Upper lobe of left lung (tissue), 6 donors: ENCODE results near the gene C1QTNF6. TPM values are rescaled to one million over a fixed set of nuclear protein-coding genes. Genes with fewer than 3 reads are reported as not detected.

ENCODE experiments used
- ATAC-seq, 2 donors: fragments of 200-7000 bp; cut with Tn5 transposase; one replicate each; pipeline ENCODE4 v1.9.1; 2022; ENCODE audit warnings: mild to moderate bottlenecking in 2 of 2, moderate library complexity in 2 of 2; ENCODE audit not compliant: low FRiP score in 2 of 2
- DNase-seq, 2 donors: peaks; one replicate each; pipeline ENCODE4 v3.0.0-alpha.2; 2019 to 2020
- H3K27ac ChIP-seq, 4 donors: fragments of 200-600 bp; sonication (generic); one replicate each; pipeline ENCODE4 v1.5.1; 2016 to 2019
- H3K27me3 ChIP-seq, 4 donors: fragments of 200-600 bp; sonication (generic); one replicate each; pipeline ENCODE4 v1.5.1; 2017 to 2019
- H3K36me3 ChIP-seq, 4 donors: fragments of 200-600 bp; sonication (generic); one replicate each; pipeline ENCODE4 v1.5.1; 2016 to 2019
- H3K4me1 ChIP-seq, 4 donors: fragments of 200-600 bp; sonication (generic); one replicate each; pipeline ENCODE4 v1.5.1; 2018 to 2019
- H3K4me3 ChIP-seq, 4 donors: fragments of 200-600 bp; sonication (generic); one replicate each; pipeline ENCODE4 v1.5.1; 2017 to 2019; ENCODE audit warnings: mild to moderate bottlenecking in 2 of 4, moderate library complexity in 1 of 4
- H3K9me3 ChIP-seq, 4 donors: fragments of 200-600 bp; sonication (generic); one replicate each; pipeline ENCODE4 v1.5.1; 2018 to 2019
- EP300 ChIP-seq, 4 donors: sonication (generic); formaldehyde crosslinking; IDR thresholded peaks; one replicate each; pipeline ENCODE4 v1.5.1; 2017; ENCODE audit warnings: antibody characterized with exemption in 4 of 4, control low read depth in 2 of 4
- POLR2A ChIP-seq, 4 donors: fragments of 450-650 bp; IDR thresholded peaks; one replicate each; pipeline ENCODE4 v1.5.1; 2016 to 2017; ENCODE audit warnings: antibody characterized with exemption in 4 of 4, mild to moderate bottlenecking in 2 of 4
- POLR2AphosphoS5 ChIP-seq, 2 donors: sonication (generic); formaldehyde crosslinking; IDR thresholded peaks; one replicate each; pipeline ENCODE4 v1.5.1; 2017; ENCODE audit warnings: antibody characterized with exemption in 2 of 2
- WGBS, 2 donors: methylation state at CpG; one replicate each; pipeline ENCODE4 v1.1.5; 2017 to 2018; 5-methylcytosine and 5-hydroxymethylcytosine counted together
- total RNA-seq, 6 donors: library from RNA; depleted of rRNA in 4 of 6; stranded (reverse); fragments of >200 nt in 4 of 6; gene quantifications; one replicate each; pipeline versions ENCODE4 v1.1.0 to v1.2.1, GENCODE V29; 2016 to 2021
- TF ChIP-seq, protein P1 (sequence below), 6 experiments: fragments of 450-650 bp in 4 of 6; fragments of 200-600 bp in 2 of 6; sonication (generic) in 2 of 6; IDR thresholded peaks; one replicate each; pipeline ENCODE4 v1.5.1; 2016 to 2019; ENCODE audit warnings: antibody characterized with exemption in 6 of 6
- donor health status: DM: no; HTN: no; CAD: no; lungs with moderate emphysema.
- donor health status: DM: no; HTN: yes; CAD: no; lungs with severe emphysema.

Gene C1QTNF6
- total RNA-seq, 6 donors from 2014 or later: 2.1 to 8.4 (median 4.7) TPM

DNA sequence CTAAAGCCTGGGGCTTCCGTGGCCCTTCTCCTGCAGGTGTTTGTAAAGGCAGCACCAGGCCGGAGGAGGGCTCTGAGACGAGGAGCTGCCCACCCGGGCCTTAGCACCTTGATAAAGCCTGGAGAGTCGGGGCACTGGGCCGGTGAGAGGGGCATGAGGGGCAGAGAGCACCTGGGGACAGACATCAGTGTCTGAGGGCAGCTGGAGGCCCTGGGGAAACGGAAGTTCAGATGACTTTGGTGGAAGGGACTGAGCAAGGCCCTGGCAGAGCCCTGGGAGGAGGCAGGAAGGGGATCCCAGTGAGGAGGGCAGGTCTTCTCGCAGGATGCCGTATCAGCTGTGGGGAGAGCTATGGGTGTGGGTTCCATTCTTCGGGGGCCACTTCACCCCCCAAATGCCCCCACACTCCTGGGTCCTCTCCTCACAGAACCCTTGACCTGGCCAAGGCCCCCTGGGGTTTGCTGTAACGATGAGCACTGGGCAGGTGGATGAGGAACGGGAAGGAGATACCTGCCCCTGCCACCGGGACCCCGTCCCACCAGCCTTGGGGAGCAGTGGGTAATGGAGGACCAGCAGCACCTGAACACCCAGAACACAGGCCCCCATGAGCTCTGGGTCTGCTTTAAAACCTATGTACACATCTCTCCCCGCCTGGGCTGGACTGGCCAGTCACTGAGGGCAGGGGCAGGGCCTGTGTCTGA lies 7.4 kb downstream of the C1QTNF6 start:
- Histone ChIP-seq H3K27me3 (no peaks in the 10 kb centered on the region), H3K4me3 (no peak overlapping the region), H3K27ac (peak overlapping the region; percentile 40 to 84 (median 70)), H3K4me1 (peaks cover 43 to 54% (median 48%) of the 10 kb centered on the region in 4 donors), H3K9me3 (no peaks in the 10 kb centered on the region), H3K36me3 (no peaks in the 10 kb centered on the region)
- no peak for ATAC-seq
- TF ChIP-seq, protein P1, sequence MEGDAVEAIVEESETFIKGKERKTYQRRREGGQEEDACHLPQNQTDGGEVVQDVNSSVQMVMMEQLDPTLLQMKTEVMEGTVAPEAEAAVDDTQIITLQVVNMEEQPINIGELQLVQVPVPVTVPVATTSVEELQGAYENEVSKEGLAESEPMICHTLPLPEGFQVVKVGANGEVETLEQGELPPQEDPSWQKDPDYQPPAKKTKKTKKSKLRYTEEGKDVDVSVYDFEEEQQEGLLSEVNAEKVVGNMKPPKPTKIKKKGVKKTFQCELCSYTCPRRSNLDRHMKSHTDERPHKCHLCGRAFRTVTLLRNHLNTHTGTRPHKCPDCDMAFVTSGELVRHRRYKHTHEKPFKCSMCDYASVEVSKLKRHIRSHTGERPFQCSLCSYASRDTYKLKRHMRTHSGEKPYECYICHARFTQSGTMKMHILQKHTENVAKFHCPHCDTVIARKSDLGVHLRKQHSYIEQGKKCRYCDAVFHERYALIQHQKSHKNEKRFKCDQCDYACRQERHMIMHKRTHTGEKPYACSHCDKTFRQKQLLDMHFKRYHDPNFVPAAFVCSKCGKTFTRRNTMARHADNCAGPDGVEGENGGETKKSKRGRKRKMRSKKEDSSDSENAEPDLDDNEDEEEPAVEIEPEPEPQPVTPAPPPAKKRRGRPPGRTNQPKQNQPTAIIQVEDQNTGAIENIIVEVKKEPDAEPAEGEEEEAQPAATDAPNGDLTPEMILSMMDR (IDR thresholded peaks at IDR 0.05): no peak
- TF ChIP-seq EP300 (IDR thresholded peaks at IDR 0.05): no peak
- TF ChIP-seq POLR2A (IDR thresholded peaks at IDR 0.05): no peak
- no peak for TF ChIP-seq POLR2AphosphoS5 (IDR thresholded peaks at IDR 0.05)
- 84 to 85% methylated on average over 11 to 15 of the region's 15 CpGs for WGBS, 2 donors
- DNase-seq: no peak

DNA sequence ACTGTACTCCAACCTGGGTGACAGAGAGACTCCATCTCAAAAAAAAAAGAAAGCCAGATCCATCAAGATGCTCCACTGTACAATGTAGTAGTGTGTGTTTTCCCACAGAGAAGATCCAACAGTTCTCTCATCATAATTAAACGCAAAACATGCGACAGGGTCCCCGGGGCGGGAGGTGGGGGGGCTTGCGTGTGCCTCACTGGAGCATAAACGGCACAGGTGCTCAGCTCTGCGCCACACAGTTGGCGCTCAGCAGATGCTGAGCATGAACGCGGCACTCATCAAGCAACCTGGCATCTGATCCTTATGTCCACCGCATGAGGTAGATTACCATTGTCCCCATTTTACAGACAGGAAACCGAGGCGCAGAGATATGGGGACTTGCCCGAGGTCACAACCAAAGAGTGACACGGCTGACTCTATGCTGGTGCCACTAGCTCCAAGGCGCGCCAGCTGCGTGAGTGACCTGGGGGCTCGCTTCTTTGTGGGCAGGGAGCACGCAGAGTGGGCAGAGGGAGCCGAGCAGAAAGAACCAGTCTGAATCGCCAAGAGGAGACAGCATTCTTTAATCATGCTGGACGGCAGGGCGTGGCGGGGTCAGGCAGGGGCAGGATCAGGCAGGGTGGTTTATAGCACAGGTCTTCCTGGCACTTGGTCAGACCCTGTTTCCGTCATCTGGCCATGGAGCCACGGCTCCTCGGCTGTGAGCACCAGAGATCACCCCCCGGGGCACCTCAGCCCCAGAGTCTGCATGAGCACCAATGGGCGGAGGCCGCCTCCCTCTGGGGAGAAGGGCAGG lies 8.2 kb downstream of the C1QTNF6 start:
- ATAC-seq: no peak
- peaks cover 47 to 55% (median 51%) of the 10 kb centered on the region in 4 donors for H3K4me1 ChIP-seq
- H3K27ac ChIP-seq: peak overlapping the region; percentile 40 to 84 (median 70)
- no peaks in the 10 kb centered on the region for H3K9me3 ChIP-seq
- no peak overlapping the region for H3K4me3 ChIP-seq
- H3K27me3 ChIP-seq: no peaks in the 10 kb centered on the region
- peak in 1 of 2 donors; percentile 70 for DNase-seq
- WGBS, 2 donors: 75 to 80% methylated on average over 25 to 28 of the region's 31 CpGs
- no peak for TF ChIP-seq EP300 (IDR thresholded peaks at IDR 0.05)
- peak in 1 of 2 donors; percentile 59 for TF ChIP-seq POLR2AphosphoS5 (IDR thresholded peaks at IDR 0.05)
- H3K36me3 ChIP-seq: no peaks in the 10 kb centered on the region

DNA sequence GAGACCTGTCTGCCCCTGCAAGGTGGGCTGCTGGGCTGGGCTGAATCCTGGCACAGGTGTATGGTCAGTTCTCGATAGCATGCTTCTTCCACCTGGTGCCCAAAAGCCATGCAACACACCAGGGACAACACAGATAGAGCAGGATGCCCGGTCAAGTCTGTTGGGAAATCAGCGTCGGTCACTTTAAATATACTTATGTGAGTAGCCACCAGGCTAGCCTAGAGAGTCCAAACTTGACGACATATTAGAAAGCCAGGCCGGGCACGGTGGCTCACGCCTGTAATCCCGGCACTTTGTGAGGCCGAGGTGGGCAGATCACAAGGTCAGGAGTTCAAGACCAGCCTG lies 8.9 kb downstream of the C1QTNF6 start:
- Histone ChIP-seq H3K36me3 (no peaks in the 10 kb centered on the region), H3K27ac (peak overlapping the region; percentile 43 to 84 (median 68)), H3K27me3 (no peaks in the 10 kb centered on the region), H3K4me1 (peaks cover 47 to 55% (median 49%) of the 10 kb centered on the region in 4 donors), H3K9me3 (no peaks in the 10 kb centered on the region), H3K4me3 (no peak overlapping the region)
- 83 to 91% methylated on average over 10 of the region's 10 CpGs for WGBS, 2 donors
- ATAC-seq: no peak
- no peak for DNase-seq
- TF ChIP-seq, protein P1 (IDR thresholded peaks at IDR 0.05): no peak
- TF ChIP-seq POLR2A (IDR thresholded peaks at IDR 0.05) (no peak), POLR2AphosphoS5 (IDR thresholded peaks at IDR 0.05) (no peak), EP300 (IDR thresholded peaks at IDR 0.05) (no peak)

DNA sequence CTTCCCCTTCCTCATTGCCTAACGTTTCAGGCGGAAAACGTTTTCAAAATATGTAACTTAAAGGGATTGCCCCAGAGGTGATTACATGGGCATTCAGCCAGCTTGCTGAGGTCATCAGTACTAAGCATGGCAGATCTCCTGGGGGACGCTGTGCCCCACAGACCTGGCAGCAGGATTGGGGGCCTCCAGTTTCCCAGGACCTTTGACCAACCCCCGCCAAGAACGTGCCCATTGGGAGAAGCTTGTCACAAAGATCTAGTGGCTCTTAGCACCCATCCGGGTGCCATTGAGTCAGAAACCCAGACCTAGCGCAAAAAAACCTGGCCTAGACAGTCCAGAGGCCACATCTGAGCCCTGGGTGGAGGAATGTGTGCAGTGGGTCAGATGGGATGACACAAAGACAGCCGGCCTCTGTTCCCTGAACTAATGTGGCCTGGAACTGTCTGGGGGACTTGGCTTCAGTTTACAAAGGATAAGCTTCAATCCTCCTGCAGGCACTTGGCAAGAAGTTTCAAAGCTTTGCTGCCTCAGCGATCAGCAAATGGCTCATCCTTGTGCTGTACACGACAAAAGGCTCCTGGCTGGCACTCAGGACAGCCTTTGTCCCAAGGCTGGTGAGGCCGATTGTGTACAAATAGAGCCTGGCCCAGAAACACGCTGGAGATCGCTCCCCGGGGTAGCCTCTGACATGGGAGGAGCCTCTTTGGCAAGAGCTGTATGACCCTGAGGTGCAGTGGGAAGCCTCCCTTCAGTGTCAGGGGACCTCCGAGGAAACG lies 9.5 kb downstream of the C1QTNF6 start:
- H3K4me1 ChIP-seq: peaks cover 47 to 55% (median 49%) of the 10 kb centered on the region in 4 donors
- H3K27ac ChIP-seq: peak overlapping the region; percentile 43 to 84 (median 68)
- 44 to 49% methylated on average over 11 to 17 of the region's 17 CpGs for WGBS, 2 donors
- H3K36me3 ChIP-seq: no peaks in the 10 kb centered on the region
- DNase-seq (peak in 1 of 2 donors; percentile 66), ATAC-seq (no peak)
- no peak overlapping the region for H3K4me3 ChIP-seq
- no peaks in the 10 kb centered on the region for H3K9me3 ChIP-seq
- peak in 1 of 2 donors; percentile 18 for TF ChIP-seq POLR2AphosphoS5 (IDR thresholded peaks at IDR 0.05)
- no peak for TF ChIP-seq POLR2A (IDR thresholded peaks at IDR 0.05)
- no peaks in the 10 kb centered on the region for H3K27me3 ChIP-seq

DNA sequence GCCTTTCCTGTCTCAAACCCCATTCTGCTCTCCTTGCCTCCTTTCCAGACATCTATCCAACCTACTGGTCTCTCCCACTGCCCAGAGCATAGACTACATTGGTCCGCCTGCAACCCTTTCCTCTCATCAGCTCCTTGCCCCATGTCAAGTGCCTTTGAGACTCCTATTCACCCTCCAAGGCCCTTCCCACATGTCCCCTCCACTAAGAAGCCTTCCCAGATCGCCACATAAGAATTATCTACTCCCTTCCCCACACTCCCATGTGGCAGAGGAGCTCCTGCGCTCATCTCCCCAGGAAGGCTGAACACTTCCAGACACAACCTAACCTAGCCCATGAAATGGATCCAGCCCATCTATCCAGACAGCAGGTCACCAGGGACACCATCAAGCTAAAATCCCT lies 10.3 kb downstream of the C1QTNF6 start:
- H3K4me1 ChIP-seq: peaks cover 47 to 55% (median 49%) of the 10 kb centered on the region in 4 donors
- DNase-seq (no peak), ATAC-seq (no peak)
- TF ChIP-seq POLR2A (IDR thresholded peaks at IDR 0.05) (no peak), EP300 (IDR thresholded peaks at IDR 0.05) (no peak), POLR2AphosphoS5 (IDR thresholded peaks at IDR 0.05) (no peak)
- TF ChIP-seq, protein P1 (IDR thresholded peaks at IDR 0.05): no peak
- H3K4me3 ChIP-seq: no peak overlapping the region
- H3K36me3 ChIP-seq: no peaks in the 10 kb centered on the region
- 95 to 96% methylated on average over 3 of the region's 3 CpGs for WGBS, 2 donors
- no peaks in the 10 kb centered on the region for H3K27me3 ChIP-seq
- no peaks in the 10 kb centered on the region for H3K9me3 ChIP-seq
- peak overlapping the region in 3 of 4 donors; percentile 36 to 84 (median 84) for H3K27ac ChIP-seq
